Measurements from ENCODE around the gene NAGA.

- TF ChIP-seq CTCF (conservative IDR thresholded peaks at IDR 0.05 in 1 of 2, IDR thresholded peaks at IDR 0.05 in 1 of 2; ENCODE audit: low read depth in 1 of 2, low read length in 2 of 2), result no peak
- TF ChIP-seq EZH2 (IDR thresholded peaks at IDR 0.05; ENCODE audit: low read length, missing control alignments), result no peak
Measured at GRCh38 chr22:42073621-42074041, 3.0 kb upstream of the NAGA start.
